ENCODE results near the gene ALX4.

The ALX4 gene

GRCh38 chr11:44305026-44305469 is 4.9 kb downstream of the ALX4 start:
- ChIA-PET POLR2A (ENCODE audit: low non-redundant PET) (no interaction called here), CTCF (no interaction called here)
- H3K27ac ChIP-seq = no peak overlapping the region
- DNase-seq (ENCODE audit: low spot score) = no peak
- no peak for TF ChIP-seq CTCF (conservative IDR thresholded peaks at IDR 0.05; ENCODE audit: low read depth)

DNA sequence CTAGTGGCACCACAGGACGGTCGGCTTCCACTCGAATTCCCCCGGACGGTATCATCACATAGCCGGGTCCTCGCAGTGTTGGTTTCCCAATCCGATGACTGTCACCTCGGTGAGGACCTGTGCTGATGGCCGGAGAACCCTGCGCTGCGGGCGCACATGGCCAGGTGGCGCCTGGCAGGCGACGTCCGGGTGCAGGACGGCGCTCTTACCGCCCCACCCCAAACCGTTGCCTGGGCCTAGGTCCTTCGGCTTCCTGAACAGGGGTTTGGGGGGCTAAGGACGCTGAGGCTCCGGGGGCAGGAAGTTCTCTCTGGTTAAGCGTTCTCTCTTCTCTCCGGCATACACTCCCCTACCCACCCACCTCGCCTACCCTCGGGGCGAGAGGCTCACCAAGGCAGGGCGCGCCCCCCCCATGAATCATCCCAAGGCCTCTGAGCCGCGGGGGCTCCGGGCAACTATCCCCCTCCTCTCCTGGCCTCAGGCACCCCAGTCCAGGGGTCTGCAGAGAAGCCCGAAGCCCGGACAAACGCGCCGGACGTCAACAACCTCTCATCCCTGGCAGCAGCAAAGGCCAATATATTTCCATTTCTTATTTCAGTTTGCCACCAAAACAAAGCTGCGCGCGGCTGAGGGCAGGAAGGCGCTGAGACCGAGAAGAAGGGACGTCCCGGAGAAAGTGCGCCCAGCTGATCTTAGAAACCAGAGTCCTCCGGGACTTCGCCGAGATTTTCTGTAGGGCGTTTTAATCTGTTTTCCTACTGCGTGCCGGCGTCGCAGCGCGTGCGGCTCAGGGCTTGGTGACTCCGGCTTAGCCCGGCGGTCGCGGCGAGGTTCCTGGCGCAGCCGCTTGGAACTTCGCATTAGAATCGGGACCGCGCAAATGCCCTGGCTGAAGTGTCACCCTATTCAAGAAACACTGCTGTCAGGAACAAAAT is 5.6 kb downstream of the ALX4 start:
- DNase-seq (ENCODE audit: low spot score) = no peak
- CTCF ChIA-PET = interaction anchor here (0.7 kb wide), 1 partner anchor 10 kb away, joined by 3 read pairs; no protein-coding TSS in a partner anchor
- POLR2A ChIA-PET (ENCODE audit: low non-redundant PET) = no interaction called here

GRCh38 chr11:44303401-44303938 is 6.5 kb downstream of the ALX4 start:
- no peak for DNase-seq (ENCODE audit: low spot score)
- ChIA-PET CTCF (interaction anchor here (0.5 kb wide), 1 partner anchor 1159 kb away, joined by 4 read pairs; no protein-coding TSS in a partner anchor), POLR2A (ENCODE audit: low non-redundant PET) (no interaction called here)
- H3K27ac ChIP-seq = no peak overlapping the region
- TF ChIP-seq CTCF (conservative IDR thresholded peaks at IDR 0.05; ENCODE audit: low read depth) = no peak

More for the DNA sequence above, 5.6 kb downstream of the ALX4 start:
- no peak overlapping the region for H3K27ac ChIP-seq
- no peak for TF ChIP-seq CTCF (conservative IDR thresholded peaks at IDR 0.05; ENCODE audit: low read depth)

DNA sequence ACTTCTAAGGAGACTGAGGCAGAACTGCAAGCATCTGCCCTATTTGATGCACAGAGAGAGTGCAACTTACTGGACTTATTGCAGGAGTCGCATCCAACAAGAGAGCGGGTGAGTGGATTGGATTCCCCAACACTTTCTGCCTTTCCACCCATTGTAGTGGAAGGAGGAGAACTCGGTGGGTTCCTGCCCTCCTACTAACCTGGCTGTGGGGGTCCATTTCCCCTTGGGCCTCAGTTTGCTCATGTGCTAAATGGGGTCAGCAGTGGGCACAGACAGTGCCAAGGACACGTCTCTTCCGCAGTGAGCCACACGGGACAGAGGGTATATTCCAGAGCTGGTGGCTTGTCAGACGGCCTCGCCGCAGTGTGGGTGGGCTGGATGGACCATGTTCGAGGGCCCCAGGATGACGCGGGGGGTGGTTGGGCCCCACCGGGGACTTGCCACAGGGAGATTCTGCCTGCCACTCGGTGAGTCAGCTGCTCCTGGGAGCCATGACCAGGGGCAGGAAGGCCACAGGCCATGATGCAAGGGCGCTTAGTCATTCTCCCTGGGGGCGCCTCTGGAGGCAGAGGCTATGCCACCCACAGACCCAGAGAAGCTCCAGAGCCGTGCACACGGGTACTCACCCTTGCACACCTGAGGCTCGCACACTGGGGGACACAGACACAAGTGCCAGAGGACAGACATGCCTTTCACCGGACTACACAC is 8.2 kb downstream of the ALX4 start:
- DNase-seq (ENCODE audit: low spot score) = peak; percentile 73

GRCh38 chr11:44300844-44301563 is 8.9 kb downstream of the ALX4 start:
- no peak overlapping the region for H3K27ac ChIP-seq
- ChIA-PET POLR2A (ENCODE audit: low non-redundant PET) (no interaction called here), CTCF (interaction anchor here (1.1 to 1.4 kb wide), 2 partner anchors 11 to 611 kb away, joined by 3 read pairs; no protein-coding TSS in a partner anchor)
- no peak for TF ChIP-seq CTCF (conservative IDR thresholded peaks at IDR 0.05; ENCODE audit: low read depth)
- DNase-seq (ENCODE audit: low spot score) = no peak

More for the DNA sequence above, 8.2 kb downstream of the ALX4 start:
- POLR2A ChIA-PET (ENCODE audit: low non-redundant PET) = no interaction called here
- no peak overlapping the region for H3K27ac ChIP-seq
- CTCF ChIA-PET = interaction anchor here (1.4 kb wide), 1 partner anchor 11 kb away, joined by 3 read pairs; no protein-coding TSS in a partner anchor
- no peak for TF ChIP-seq CTCF (conservative IDR thresholded peaks at IDR 0.05; ENCODE audit: low read depth)

DNA sequence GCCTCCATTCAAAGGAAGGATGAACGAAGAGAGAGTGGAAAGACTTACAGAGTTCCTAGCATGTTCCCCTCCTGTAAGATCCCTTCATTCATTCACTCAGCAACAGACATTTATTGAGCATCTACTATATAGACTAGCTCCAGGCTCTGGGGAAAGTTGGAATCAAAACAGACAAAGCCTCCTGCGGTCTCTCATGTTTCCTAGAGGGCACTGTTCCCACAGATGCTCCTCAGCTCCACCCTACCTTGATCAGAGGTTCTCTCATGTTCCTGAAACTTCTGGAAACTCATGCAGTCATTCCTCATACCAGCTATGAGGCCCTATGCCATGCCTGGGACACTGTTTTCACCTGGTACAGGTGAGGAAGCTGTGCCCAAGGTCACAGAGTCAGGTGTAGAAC is 11.1 kb downstream of the ALX4 start:
- no peak overlapping the region for H3K27ac ChIP-seq
- CTCF ChIA-PET = no interaction called here
- no peak for TF ChIP-seq CTCF (conservative IDR thresholded peaks at IDR 0.05; ENCODE audit: low read depth)
- no peak for DNase-seq (ENCODE audit: low spot score)
- POLR2A ChIA-PET (ENCODE audit: low non-redundant PET) = no interaction called here

Measured in RWPE1 (cell line).